GM23338 (cell line): Measurements from ENCODE around the gene LPP. TPM values are rescaled to one million over a fixed set of nuclear protein-coding genes. Genes with fewer than 3 reads are reported as not detected.

Source experiments
- ATAC-seq: fragments of 200-7000 bp; cut with Tn5 transposase; 3 replicates; pipeline ENCODE4 v1.9.1; 2020
- DNase-seq: peaks from one replicate; pipeline ENCODE4 v3.0.0-alpha.2; 2015; ENCODE audit warnings: low spot score
- H2AFZ ChIP-seq: fragments of 200-600 bp; sonication (generic); 2 replicates; pipeline ENCODE4 v1.8.0; 2016; ENCODE audit warnings: antibody characterized with exemption, mild to moderate bottlenecking, moderate library complexity
- H3F3A ChIP-seq: fragments of 200-600 bp; sonication (generic); replicated peaks from 2 replicates; pipeline ENCODE4 v1.8.0; 2017; ENCODE audit warnings: antibody characterized with exemption, mixed run types, low read depth
- H3K27ac ChIP-seq: fragments of 200-600 bp; sonication (generic); 2 replicates; pipeline ENCODE4 v1.6.1; 2016; ENCODE audit warnings: low read depth
- H3K27me3 ChIP-seq: fragments of 200-600 bp; sonication (generic); 2 replicates; pipeline ENCODE4 v1.8.0; 2016; ENCODE audit warnings: mild to moderate bottlenecking, mixed run types, moderate library complexity; ENCODE audit not compliant: insufficient read depth
- H3K36me3 ChIP-seq: fragments of 200-600 bp; sonication (generic); 2 replicates; pipeline ENCODE4 v1.8.0; 2016; ENCODE audit warnings: mild to moderate bottlenecking; ENCODE audit not compliant: insufficient read depth
- H3K4me1 ChIP-seq: fragments of 200-600 bp; sonication (generic); 2 replicates; pipeline ENCODE4 v1.8.0; 2016; ENCODE audit warnings: mild to moderate bottlenecking, moderate library complexity; ENCODE audit not compliant: insufficient read depth
- H3K4me2 ChIP-seq: fragments of 200-600 bp; sonication (generic); 2 replicates; pipeline ENCODE4 v1.7.1; 2017; ENCODE audit warnings: mixed run types
- H3K4me3 ChIP-seq: fragments of 200-600 bp; sonication (generic); 2 replicates; pipeline ENCODE4 v1.6.1; 2016; ENCODE audit warnings: mixed run types
- H3K79me2 ChIP-seq: fragments of 200-600 bp; sonication (generic); replicated peaks from 2 replicates; pipeline ENCODE4 v1.8.0; 2017; ENCODE audit warnings: mild to moderate bottlenecking; ENCODE audit not compliant: insufficient read depth
- H3K9me2 ChIP-seq: fragments of 200-600 bp; sonication (generic); 2 replicates; pipeline ENCODE4 v1.8.0; 2017; ENCODE audit not compliant: insufficient read depth
- H4K20me1 ChIP-seq: fragments of 200-600 bp; sonication (generic); replicated peaks from 2 replicates; pipeline ENCODE4 v1.8.0; 2017; ENCODE audit warnings: mild to moderate bottlenecking; ENCODE audit not compliant: insufficient read depth
- H3K27ac Mint-ChIP-seq: 2 replicates; pipeline ENCODE4 v1.8.0; 2020; ENCODE audit warnings: inconsistent platforms, mild to moderate bottlenecking, moderate library complexity, mixed read lengths
- H3K27me3 Mint-ChIP-seq: 3 replicates; pipeline ENCODE4 v1.8.0; 2022; ENCODE audit warnings: low read depth, mild to moderate bottlenecking, moderate library complexity, mixed read lengths, inconsistent platforms; ENCODE audit not compliant: insufficient read depth, poor library complexity
- H3K36me3 Mint-ChIP-seq: 3 replicates; pipeline ENCODE4 v1.8.0; 2021; ENCODE audit warnings: low read depth, mild to moderate bottlenecking, inconsistent platforms, moderate library complexity, mixed read lengths
- H3K4me1 Mint-ChIP-seq: 3 replicates; pipeline ENCODE4 v1.8.0; 2020; ENCODE audit warnings: mild to moderate bottlenecking, inconsistent platforms, mixed read lengths
- H3K4me3 Mint-ChIP-seq: 3 replicates; pipeline ENCODE4 v1.8.0; 2021; ENCODE audit warnings: moderate library complexity, mild to moderate bottlenecking, inconsistent platforms, mixed read lengths
- H3K9me3 Mint-ChIP-seq: 3 replicates; pipeline ENCODE4 v1.8.0; 2020; ENCODE audit warnings: moderate library complexity, mild to moderate bottlenecking, inconsistent platforms, mixed read lengths
- CREB1 ChIP-seq: fragments of 250-450 bp; sonication (Bioruptor Pico); IDR thresholded peaks from 2 replicates; pipeline ENCODE4 v1.5.0; 2020; ENCODE audit warnings: low read depth, mild to moderate bottlenecking, moderate library complexity
- EZH2 ChIP-seq: fragments of 200-600 bp; sonication (generic); IDR thresholded peaks from one replicate; pipeline ENCODE4 v1.8.0; 2017; ENCODE audit warnings: antibody characterized with exemption, mild to moderate bottlenecking, low read depth; ENCODE audit not compliant: unreplicated experiment
- EZH2phosphoT487 ChIP-seq: fragments of 200-600 bp; sonication (generic); IDR thresholded peaks from one replicate; pipeline ENCODE4 v1.8.1; 2018; ENCODE audit warnings: antibody characterized with exemption; ENCODE audit not compliant: unreplicated experiment
- JUNB ChIP-seq: IDR thresholded peaks from one replicate; pipeline ENCODE4 v1.6.1; 2016; ENCODE audit warnings: antibody characterized with exemption; ENCODE audit not compliant: unreplicated experiment
- NANOG ChIP-seq: IDR thresholded peaks from 2 replicates; pipeline ENCODE4 v1.6.1; 2016; ENCODE audit warnings: antibody characterized with exemption, borderline replicate concordance
- POLR2AphosphoS5 ChIP-seq: IDR thresholded peaks from 2 replicates; pipeline ENCODE4 v1.6.1; 2016; ENCODE audit warnings: antibody characterized with exemption, low read depth
- STAT1 ChIP-seq: IDR thresholded peaks from one replicate; pipeline ENCODE4 v1.6.1; 2016; ENCODE audit warnings: antibody characterized with exemption; ENCODE audit not compliant: unreplicated experiment
- ZNF114 ChIP-seq: fragments of 250-450 bp; sonication (Bioruptor Pico); IDR thresholded peaks from 2 replicates; pipeline ENCODE4 v1.5.0; 2020; ENCODE audit warnings: mild to moderate bottlenecking, moderate library complexity
- ZNF331 ChIP-seq: fragments of 250-450 bp; sonication (Bioruptor Pico); IDR thresholded peaks from 2 replicates; pipeline ENCODE4 v1.5.0; 2020; ENCODE audit warnings: low read depth, mild to moderate bottlenecking, moderate library complexity
- polyA plus RNA-seq: library from polyadenylated mRNA; unstranded; fragments of >200 nt; fragmentation: Nextera tagmentation; extraction: Ambion mirVana; gene quantifications from 2 replicates; pipeline ENCODE4 v1.2.1, GENCODE V29; 2016
- total RNA-seq: library from RNA; depleted of rRNA; stranded (reverse); fragments of >200 nt; shearing (Covaris generic); gene quantifications from 2 replicates; pipeline ENCODE4 v1.2.3, GENCODE V29; 2014
- TF ChIP-seq, protein P1 (sequence below), 2 experiments: fragments of 200-600 bp in 1 of 2; sonication (generic) in 1 of 2; conservative IDR thresholded peaks; 2 replicates each; pipeline versions ENCODE4 v1.5.1 to v1.6.1; 2016 to 2017; ENCODE audit warnings: antibody characterized with exemption in 2 of 2, low read depth in 2 of 2, mild to moderate bottlenecking in 2 of 2, moderate library complexity in 1 of 2
- TF ChIP-seq, protein P2 (sequence below): fragments of 250-450 bp; sonication (Bioruptor Pico); IDR thresholded peaks from 2 replicates; pipeline ENCODE4 v1.5.0; 2020; ENCODE audit warnings: mild to moderate bottlenecking, moderate library complexity
- TF ChIP-seq, protein P3 (sequence below): IDR thresholded peaks from one replicate; pipeline ENCODE4 v1.6.1; 2018; ENCODE audit warnings: antibody characterized with exemption; ENCODE audit not compliant: unreplicated experiment
- TF ChIP-seq, protein P4 (sequence below): IDR thresholded peaks from 2 replicates; pipeline ENCODE4 v1.6.1; 2016; ENCODE audit warnings: antibody characterized with exemption

The LPP gene
- total and polyA plus RNA-seq, 2 experiments from 2014 or later = 23.0 to 35.2 TPM

DNA sequence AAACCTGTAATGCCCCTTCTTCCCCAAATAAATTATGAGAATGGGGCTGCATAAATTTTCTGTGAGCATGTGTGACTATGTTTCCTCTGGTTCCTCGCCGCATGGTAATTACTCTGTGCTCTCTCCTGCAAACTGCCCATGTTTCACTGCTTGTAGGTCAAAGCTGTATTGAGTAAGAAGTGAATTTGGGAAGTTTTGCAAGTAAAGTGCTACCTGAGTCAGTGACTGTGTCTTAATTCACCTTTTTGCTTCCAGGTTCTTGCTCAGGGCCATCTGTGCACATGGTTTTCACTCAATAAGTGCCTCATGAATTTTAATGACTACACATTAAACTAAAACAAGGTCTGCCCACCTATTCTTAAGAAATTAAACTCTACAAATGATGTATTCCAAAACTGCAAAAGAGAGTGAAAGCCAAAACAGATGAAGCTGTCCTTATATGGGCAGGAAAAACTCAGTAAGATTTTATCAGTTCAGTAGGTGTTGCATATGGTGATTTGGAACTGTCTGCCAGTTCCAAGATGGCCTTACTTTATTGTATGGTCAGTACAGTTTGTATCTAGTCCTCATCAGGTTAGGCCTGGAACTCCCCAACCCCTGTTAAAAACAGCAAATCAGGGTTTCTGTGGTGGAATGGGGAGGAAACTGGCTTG, 100.0 kb downstream of the LPP start:
- no peak overlapping the region for H3K4me3 ChIP-seq
- H3K4me2 ChIP-seq = no peak overlapping the region
- H3K79me2 ChIP-seq = 0 out of 2 replicates have a peak, but pooled peaks cover 7% of the 10 kb centered on the region
- no peak overlapping the region for H3K27ac ChIP-seq
- no peaks in the 10 kb centered on the region for H3K9me3 Mint-ChIP-seq
- no peak overlapping the region for H3K27ac Mint-ChIP-seq
- no peaks in the 10 kb centered on the region; the same call in 1 of the 3 replicates for H3K36me3 Mint-ChIP-seq
- TF ChIP-seq POLR2AphosphoS5 = no peak
- no peak for TF ChIP-seq EZH2phosphoT487
- TF ChIP-seq ZNF331 (CRISPR knock-in tag) = no peak
- no peak for TF ChIP-seq NANOG
- TF ChIP-seq, protein P1, sequence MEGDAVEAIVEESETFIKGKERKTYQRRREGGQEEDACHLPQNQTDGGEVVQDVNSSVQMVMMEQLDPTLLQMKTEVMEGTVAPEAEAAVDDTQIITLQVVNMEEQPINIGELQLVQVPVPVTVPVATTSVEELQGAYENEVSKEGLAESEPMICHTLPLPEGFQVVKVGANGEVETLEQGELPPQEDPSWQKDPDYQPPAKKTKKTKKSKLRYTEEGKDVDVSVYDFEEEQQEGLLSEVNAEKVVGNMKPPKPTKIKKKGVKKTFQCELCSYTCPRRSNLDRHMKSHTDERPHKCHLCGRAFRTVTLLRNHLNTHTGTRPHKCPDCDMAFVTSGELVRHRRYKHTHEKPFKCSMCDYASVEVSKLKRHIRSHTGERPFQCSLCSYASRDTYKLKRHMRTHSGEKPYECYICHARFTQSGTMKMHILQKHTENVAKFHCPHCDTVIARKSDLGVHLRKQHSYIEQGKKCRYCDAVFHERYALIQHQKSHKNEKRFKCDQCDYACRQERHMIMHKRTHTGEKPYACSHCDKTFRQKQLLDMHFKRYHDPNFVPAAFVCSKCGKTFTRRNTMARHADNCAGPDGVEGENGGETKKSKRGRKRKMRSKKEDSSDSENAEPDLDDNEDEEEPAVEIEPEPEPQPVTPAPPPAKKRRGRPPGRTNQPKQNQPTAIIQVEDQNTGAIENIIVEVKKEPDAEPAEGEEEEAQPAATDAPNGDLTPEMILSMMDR (conservative IDR thresholded peaks at IDR 0.05; ENCODE audit: low read depth in 2 of 2) = no peak
- no peak for TF ChIP-seq EZH2
- TF ChIP-seq, protein P2, sequence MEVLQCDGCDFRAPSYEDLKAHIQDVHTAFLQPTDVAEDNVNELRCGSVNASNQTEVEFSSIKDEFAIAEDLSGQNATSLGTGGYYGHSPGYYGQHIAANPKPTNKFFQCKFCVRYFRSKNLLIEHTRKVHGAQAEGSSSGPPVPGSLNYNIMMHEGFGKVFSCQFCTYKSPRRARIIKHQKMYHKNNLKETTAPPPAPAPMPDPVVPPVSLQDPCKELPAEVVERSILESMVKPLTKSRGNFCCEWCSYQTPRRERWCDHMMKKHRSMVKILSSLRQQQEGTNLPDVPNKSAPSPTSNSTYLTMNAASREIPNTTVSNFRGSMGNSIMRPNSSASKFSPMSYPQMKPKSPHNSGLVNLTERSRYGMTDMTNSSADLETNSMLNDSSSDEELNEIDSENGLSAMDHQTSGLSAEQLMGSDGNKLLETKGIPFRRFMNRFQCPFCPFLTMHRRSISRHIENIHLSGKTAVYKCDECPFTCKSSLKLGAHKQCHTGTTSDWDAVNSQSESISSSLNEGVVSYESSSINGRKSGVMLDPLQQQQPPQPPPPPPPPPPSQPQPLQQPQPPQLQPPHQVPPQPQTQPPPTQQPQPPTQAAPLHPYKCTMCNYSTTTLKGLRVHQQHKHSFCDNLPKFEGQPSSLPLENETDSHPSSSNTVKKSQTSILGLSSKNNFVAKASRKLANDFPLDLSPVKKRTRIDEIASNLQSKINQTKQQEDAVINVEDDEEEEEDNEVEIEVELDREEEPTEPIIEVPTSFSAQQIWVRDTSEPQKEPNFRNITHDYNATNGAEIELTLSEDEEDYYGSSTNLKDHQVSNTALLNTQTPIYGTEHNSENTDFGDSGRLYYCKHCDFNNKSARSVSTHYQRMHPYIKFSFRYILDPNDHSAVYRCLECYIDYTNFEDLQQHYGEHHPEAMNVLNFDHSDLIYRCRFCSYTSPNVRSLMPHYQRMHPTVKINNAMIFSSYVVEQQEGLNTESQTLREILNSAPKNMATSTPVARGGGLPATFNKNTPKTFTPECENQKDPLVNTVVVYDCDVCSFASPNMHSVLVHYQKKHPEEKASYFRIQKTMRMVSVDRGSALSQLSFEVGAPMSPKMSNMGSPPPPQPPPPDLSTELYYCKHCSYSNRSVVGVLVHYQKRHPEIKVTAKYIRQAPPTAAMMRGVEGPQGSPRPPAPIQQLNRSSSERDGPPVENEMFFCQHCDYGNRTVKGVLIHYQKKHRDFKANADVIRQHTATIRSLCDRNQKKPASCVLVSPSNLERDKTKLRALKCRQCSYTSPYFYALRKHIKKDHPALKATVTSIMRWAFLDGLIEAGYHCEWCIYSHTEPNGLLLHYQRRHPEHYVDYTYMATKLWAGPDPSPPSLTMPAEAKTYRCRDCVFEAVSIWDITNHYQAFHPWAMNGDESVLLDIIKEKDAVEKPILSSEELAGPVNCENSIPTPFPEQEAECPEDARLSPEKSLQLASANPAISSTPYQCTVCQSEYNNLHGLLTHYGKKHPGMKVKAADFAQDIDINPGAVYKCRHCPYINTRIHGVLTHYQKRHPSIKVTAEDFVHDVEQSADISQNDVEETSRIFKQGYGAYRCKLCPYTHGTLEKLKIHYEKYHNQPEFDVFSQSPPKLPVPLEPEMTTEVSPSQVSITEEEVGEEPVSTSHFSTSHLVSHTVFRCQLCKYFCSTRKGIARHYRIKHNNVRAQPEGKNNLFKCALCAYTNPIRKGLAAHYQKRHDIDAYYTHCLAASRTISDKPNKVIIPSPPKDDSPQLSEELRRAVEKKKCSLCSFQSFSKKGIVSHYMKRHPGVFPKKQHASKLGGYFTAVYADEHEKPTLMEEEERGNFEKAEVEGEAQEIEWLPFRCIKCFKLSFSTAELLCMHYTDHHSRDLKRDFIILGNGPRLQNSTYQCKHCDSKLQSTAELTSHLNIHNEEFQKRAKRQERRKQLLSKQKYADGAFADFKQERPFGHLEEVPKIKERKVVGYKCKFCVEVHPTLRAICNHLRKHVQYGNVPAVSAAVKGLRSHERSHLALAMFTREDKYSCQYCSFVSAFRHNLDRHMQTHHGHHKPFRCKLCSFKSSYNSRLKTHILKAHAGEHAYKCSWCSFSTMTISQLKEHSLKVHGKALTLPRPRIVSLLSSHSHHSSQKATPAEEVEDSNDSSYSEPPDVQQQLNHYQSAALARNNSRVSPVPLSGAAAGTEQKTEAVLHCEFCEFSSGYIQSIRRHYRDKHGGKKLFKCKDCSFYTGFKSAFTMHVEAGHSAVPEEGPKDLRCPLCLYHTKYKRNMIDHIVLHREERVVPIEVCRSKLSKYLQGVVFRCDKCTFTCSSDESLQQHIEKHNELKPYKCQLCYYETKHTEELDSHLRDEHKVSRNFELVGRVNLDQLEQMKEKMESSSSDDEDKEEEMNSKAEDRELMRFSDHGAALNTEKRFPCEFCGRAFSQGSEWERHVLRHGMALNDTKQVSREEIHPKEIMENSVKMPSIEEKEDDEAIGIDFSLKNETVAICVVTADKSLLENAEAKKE (CRISPR knock-in tag) = no peak
- TF ChIP-seq, protein P3, sequence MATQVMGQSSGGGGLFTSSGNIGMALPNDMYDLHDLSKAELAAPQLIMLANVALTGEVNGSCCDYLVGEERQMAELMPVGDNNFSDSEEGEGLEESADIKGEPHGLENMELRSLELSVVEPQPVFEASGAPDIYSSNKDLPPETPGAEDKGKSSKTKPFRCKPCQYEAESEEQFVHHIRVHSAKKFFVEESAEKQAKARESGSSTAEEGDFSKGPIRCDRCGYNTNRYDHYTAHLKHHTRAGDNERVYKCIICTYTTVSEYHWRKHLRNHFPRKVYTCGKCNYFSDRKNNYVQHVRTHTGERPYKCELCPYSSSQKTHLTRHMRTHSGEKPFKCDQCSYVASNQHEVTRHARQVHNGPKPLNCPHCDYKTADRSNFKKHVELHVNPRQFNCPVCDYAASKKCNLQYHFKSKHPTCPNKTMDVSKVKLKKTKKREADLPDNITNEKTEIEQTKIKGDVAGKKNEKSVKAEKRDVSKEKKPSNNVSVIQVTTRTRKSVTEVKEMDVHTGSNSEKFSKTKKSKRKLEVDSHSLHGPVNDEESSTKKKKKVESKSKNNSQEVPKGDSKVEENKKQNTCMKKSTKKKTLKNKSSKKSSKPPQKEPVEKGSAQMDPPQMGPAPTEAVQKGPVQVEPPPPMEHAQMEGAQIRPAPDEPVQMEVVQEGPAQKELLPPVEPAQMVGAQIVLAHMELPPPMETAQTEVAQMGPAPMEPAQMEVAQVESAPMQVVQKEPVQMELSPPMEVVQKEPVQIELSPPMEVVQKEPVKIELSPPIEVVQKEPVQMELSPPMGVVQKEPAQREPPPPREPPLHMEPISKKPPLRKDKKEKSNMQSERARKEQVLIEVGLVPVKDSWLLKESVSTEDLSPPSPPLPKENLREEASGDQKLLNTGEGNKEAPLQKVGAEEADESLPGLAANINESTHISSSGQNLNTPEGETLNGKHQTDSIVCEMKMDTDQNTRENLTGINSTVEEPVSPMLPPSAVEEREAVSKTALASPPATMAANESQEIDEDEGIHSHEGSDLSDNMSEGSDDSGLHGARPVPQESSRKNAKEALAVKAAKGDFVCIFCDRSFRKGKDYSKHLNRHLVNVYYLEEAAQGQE = no peak
- TF ChIP-seq CREB1 (CRISPR knock-in tag) = no peak
- TF ChIP-seq STAT1 = no peak
- no peak for TF ChIP-seq ZNF114
- TF ChIP-seq, protein P4, sequence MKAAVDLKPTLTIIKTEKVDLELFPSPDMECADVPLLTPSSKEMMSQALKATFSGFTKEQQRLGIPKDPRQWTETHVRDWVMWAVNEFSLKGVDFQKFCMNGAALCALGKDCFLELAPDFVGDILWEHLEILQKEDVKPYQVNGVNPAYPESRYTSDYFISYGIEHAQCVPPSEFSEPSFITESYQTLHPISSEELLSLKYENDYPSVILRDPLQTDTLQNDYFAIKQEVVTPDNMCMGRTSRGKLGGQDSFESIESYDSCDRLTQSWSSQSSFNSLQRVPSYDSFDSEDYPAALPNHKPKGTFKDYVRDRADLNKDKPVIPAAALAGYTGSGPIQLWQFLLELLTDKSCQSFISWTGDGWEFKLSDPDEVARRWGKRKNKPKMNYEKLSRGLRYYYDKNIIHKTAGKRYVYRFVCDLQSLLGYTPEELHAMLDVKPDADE = no peak
- TF ChIP-seq JUNB = no peak
- no peaks in the 10 kb centered on the region for H3F3A ChIP-seq
- no peaks in the 10 kb centered on the region for H3K9me2 ChIP-seq
- H3K4me1 ChIP-seq = no peaks in the 10 kb centered on the region
- 0 out of 2 replicates have a peak, but pooled peaks cover 5% of the 10 kb centered on the region for H4K20me1 ChIP-seq
- no peaks in the 10 kb centered on the region for H3K27me3 Mint-ChIP-seq
- H3K4me1 Mint-ChIP-seq = no peaks in the 10 kb centered on the region
- H2AFZ ChIP-seq = no peak overlapping the region
- no peak overlapping the region for H3K4me3 Mint-ChIP-seq
- H3K36me3 ChIP-seq = no peaks in the 10 kb centered on the region; the same call in 1 of the 2 replicates
- no peak for ATAC-seq
- no peaks in the 10 kb centered on the region for H3K27me3 ChIP-seq
- DNase-seq = no peak
